GM06990 (cell line): ENCODE measurements around the gene ATF7IP2.
"Not testable (repeated sequence)": the region's sequence is repeated elsewhere in the genome, so short reads cannot be mapped to it uniquely, and the experiment has no call there.

Experiments
- DNase-seq: peaks from one replicate; pipeline ENCODE4 v3.0.0-alpha.2; 2011; ENCODE audit not compliant: insufficient read length; ENCODE audit errors: extremely low read depth
- H3K27me3 ChIP-seq: replicated peaks from 2 replicates; pipeline ENCODE4 v1.6.0; 2011; ENCODE audit warnings: low read length; ENCODE audit not compliant: control insufficient read depth, insufficient read depth
- H3K36me3 ChIP-seq: 2 replicates; pipeline ENCODE4 v1.5.1; 2011; ENCODE audit warnings: low read length; ENCODE audit not compliant: control insufficient read depth, insufficient read depth
- H3K4me3 ChIP-seq: replicated peaks from 2 replicates; pipeline ENCODE4 v1.5.1; 2011; ENCODE audit warnings: low read depth, mild to moderate bottlenecking, control low read depth, low read length
- TF ChIP-seq, protein P1 (sequence below): IDR thresholded peaks from 2 replicates; pipeline ENCODE4 v1.5.1; 2011; ENCODE audit warnings: low read length, control low read depth, mild to moderate bottlenecking, inconsistent platforms; ENCODE audit not compliant: insufficient read depth, poor library complexity, severe bottlenecking

Gene ATF7IP2

DNA sequence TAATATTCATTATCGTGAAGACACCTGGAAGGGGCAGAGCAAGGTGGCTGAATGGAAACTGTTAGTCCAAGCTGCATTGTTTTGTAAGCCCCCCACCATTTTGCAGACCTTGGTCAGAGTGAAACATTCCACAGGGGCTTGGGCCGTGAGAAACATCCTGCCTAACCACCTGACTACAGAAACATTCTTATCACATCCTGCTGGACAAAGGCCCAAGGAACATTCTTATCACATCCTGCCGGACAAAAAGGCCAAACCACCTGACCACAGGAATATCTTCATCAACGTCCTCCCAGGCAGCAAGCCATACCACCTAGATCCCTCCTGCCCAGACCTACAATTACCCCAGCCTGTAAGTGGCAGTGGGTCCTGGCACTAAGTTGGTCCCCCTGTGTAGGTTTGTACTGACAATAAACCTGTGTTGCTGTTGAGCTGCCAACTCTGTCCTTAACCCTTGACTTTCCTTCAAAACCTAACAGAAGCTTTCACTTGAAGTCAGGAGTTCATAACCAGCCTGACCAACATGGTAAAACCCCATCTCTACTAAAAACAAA, 19.6 kb downstream of the ATF7IP2 start:
- TF ChIP-seq, protein P1, sequence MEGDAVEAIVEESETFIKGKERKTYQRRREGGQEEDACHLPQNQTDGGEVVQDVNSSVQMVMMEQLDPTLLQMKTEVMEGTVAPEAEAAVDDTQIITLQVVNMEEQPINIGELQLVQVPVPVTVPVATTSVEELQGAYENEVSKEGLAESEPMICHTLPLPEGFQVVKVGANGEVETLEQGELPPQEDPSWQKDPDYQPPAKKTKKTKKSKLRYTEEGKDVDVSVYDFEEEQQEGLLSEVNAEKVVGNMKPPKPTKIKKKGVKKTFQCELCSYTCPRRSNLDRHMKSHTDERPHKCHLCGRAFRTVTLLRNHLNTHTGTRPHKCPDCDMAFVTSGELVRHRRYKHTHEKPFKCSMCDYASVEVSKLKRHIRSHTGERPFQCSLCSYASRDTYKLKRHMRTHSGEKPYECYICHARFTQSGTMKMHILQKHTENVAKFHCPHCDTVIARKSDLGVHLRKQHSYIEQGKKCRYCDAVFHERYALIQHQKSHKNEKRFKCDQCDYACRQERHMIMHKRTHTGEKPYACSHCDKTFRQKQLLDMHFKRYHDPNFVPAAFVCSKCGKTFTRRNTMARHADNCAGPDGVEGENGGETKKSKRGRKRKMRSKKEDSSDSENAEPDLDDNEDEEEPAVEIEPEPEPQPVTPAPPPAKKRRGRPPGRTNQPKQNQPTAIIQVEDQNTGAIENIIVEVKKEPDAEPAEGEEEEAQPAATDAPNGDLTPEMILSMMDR = no peak
- no peak for DNase-seq
- Histone ChIP-seq H3K36me3 (peaks cover 3% of the 10 kb centered on the region; the same call in 1 of the 2 replicates), H3K4me3 (no peak overlapping the region), H3K27me3 (no peaks in the 10 kb centered on the region)

DNA sequence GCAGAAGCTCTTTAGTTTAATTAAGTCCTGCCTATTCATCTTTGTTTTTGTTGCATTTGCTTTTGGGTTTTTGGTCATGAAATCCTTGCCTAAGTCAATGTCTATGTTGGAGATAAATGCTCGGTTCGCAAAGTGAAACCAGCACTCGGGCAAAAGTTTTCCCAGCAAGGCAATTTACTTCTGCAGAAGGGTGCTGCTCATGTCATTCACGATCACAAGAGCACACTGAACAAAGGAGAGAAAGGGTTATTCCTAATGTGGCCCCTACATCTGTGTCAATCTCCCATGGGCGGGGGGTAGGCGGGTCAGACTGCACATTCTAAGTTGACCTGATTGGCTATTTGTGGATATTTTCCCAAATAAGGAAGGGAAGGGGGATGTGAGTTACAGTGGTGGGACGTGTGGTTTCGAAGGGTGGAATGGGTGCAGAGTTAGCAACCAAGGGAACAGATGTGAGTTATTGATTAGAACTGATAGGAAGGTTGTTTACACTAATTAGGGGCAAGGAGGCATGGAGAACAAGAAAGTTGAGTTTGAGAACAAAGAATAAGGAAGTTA, 23.0 kb downstream of the ATF7IP2 start:
- Histone ChIP-seq H3K36me3 (no peaks in the 10 kb centered on the region), H3K4me3 (no peak overlapping the region), H3K27me3 (no peaks in the 10 kb centered on the region)
- TF ChIP-seq, protein P1 = no peak
- no peak for DNase-seq

DNA sequence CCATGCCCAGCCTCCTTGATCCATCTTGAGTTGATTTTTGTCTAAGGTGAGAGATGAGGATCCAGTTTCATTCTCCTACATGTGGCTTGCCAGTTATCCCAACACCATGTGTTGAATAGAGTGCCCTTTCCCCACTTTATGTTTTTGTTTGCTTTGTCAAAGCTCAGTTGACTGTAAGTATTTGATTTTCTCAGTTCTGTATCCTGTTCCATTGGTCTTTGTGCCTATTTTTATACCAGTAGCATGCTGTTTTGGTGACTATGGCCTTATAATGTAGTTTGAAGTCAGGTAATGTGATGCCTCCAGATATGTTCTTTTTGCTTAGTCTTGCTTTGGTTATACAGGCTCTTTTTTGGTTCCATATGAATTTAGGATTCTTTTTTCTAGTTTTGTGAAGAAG, 23.9 kb downstream of the ATF7IP2 start:
- not testable (repeated sequence) for H3K4me3 ChIP-seq, H3K36me3 ChIP-seq, DNase-seq, H3K27me3 ChIP-seq

DNA sequence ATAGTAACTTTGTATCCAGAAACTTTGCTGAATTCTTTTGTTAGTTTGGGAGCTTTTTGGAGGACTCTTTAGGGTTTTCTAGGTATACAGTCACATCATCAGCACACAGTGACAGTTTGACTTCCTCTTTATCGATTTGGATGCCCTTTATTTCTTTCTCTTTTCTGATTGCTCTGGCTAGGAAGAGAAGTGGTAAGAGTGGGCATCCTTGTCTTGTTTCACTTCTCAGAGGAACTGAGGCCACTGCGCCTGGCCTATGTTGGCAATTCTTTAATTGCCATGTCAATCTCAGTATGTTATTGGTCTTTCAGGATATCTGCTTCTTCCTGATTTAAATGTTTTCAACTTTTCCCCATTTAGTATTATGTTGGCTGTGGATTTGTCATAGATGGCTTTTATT, 24.6 kb downstream of the ATF7IP2 start:
- TF ChIP-seq, protein P1 = no peak
- DNase-seq = no peak
- Histone ChIP-seq H3K4me3 (no peak overlapping the region), H3K27me3 (no peaks in the 10 kb centered on the region), H3K36me3 (no peaks in the 10 kb centered on the region)

DNA sequence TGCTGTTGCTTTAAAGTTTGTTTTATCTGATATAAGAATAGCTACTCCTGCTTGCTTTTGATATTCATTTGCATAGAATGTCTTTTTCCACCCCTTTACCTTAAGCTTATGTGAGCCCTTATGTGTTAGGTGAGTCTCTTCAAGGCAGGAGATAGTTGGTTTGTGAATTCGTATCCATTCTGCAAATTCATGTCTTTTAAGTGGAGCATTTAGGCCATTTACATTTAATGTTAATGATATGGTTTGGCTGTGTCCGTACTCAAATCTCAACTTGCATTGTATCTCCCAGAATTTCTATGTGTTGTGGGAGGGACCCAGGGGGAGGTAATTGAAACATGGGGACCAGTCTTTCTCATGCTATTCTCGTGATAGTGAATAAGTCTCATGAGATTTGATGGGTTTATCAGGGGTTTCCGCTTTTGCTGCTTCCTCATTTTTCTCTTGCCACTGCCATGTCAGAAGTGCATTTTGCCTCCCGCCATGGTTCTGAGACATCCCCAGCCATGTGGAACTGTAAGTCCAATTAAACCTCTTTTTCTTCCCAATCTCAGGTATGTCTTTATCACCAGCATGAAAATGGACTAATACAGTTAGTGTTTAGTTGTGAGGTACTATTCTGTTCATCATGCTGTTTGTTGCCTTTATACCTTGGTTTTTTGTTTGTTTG, 27.2 kb downstream of the ATF7IP2 start:
- DNase-seq = no peak
- H3K27me3 ChIP-seq = no peaks in the 10 kb centered on the region
- TF ChIP-seq, protein P1 = no peak
- H3K36me3 ChIP-seq = no peaks in the 10 kb centered on the region
- no peak overlapping the region for H3K4me3 ChIP-seq

DNA sequence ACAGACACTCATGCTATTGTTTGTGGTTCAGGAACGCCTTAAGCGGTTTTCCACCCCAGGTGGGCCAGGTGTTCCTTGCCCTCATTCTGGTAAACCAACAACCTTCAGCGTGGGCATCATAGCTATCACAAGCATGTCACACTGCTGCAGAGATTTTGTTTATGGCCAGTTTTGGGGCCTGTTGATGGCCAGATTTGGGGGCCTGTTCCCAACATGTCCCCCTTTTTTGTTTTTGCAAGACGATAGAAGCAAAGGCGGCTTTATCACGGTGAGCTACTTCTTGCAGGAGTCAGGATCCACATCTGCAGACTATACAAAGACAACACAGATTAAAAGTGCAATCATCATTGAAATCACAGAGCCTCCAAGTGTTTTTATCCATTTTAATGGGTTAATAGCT, 32.3 kb downstream of the ATF7IP2 start:
- H3K27me3 ChIP-seq, H3K36me3 ChIP-seq, DNase-seq, H3K4me3 ChIP-seq: not testable (repeated sequence)
